H1 (cell line): ENCODE results near the gene DDX42. TPM values are rescaled to one million over a fixed set of nuclear protein-coding genes. Genes with fewer than 3 reads are reported as not detected.
A peak's percentile ranks its signal among the peaks of the same experiment; 100 is the strongest.

Source experiments
- CTCF ChIA-PET: fragments of 300-600 bp; sonication (Branson Sonifier 250); formaldehyde crosslinking; loops from one replicate; lab custom pipeline; 2021; ENCODE audit not compliant: partially characterized antibody; lab: Charles Lee
- POLR2A ChIA-PET: fragments of 300-600 bp; sonication (Branson Sonifier 250); formaldehyde crosslinking; loops from one replicate; lab custom pipeline; 2021; ENCODE audit warnings: inconsistent platforms; ENCODE audit not compliant: partially characterized antibody; lab: Charles Lee
- DNase-seq, 2 experiments: peaks; one replicate each; pipeline versions ENCODE4 v3.0.0 to v3.0.0-alpha.2; 2010 to 2022; ENCODE audit warnings: low spot score in 2 of 2, low read depth in 1 of 2, mixed read lengths in 1 of 2
- FAIRE-seq: peaks from 2 replicates; lab custom pipeline; 2011; peaks lifted over from hg19 to GRCh38; lab: Jason Lieb, UNC
- H2AFZ ChIP-seq: 2 replicates; pipeline ENCODE4 v1.8.1; 2012; ENCODE audit warnings: low read length, inconsistent platforms
- H2AK5ac ChIP-seq: 2 replicates; pipeline ENCODE4 v1.6.1; 2013; ENCODE audit warnings: low read depth, low read length
- H2BK120ac ChIP-seq: replicated peaks from 2 replicates; pipeline ENCODE3; 2013; ENCODE audit warnings: low read depth, low read length, inconsistent platforms
- H2BK12ac ChIP-seq: 2 replicates; pipeline ENCODE4 v1.6.1; 2013; ENCODE audit warnings: low read depth, low read length
- H2BK15ac ChIP-seq: 2 replicates; pipeline ENCODE4 v1.6.1; 2013; ENCODE audit warnings: low read length
- H2BK20ac ChIP-seq: 2 replicates; pipeline ENCODE4 v1.6.1; 2013; ENCODE audit warnings: low read length
- H2BK5ac ChIP-seq: 2 replicates; pipeline ENCODE4 v1.6.1; 2013; ENCODE audit warnings: low read depth, low read length
- H3K14ac ChIP-seq: 2 replicates; pipeline ENCODE4 v1.6.1; 2013; ENCODE audit warnings: inconsistent platforms; ENCODE audit not compliant: insufficient read length
- H3K18ac ChIP-seq: 2 replicates; pipeline ENCODE4 v1.6.1; 2013; ENCODE audit warnings: low read length; ENCODE audit errors: extremely low read depth
- H3K23ac ChIP-seq: 2 replicates; pipeline ENCODE4 v1.6.1; 2013; ENCODE audit warnings: inconsistent platforms; ENCODE audit not compliant: insufficient read length
- H3K23me2 ChIP-seq: 2 replicates; pipeline ENCODE4 v1.6.1; 2013; ENCODE audit warnings: low read depth, low read length
- H3K27ac ChIP-seq: 2 replicates; pipeline ENCODE4 v1.6.1; 2011; ENCODE audit warnings: low read depth, low read length, inconsistent platforms
- H3K27me3 ChIP-seq, 4 experiments: replicated peaks in 1 of 4; 1 replicate in 1 of 4; 2 replicates in 3 of 4; pipeline versions ENCODE4 v1.6.1 to v1.8.1; 2011 to 2013; ENCODE audit warnings: low read length in 3 of 4, mild to moderate bottlenecking in 3 of 4, inconsistent platforms in 2 of 4, mixed read lengths in 2 of 4, moderate library complexity in 1 of 4; ENCODE audit not compliant: control insufficient read depth in 3 of 4, insufficient read depth in 3 of 4; ENCODE audit errors: extremely low read depth in 1 of 4
- H3K36me3 ChIP-seq, 4 experiments: 2 replicates each; pipeline versions ENCODE4 v1.6.1 to v1.8.1; 2011 to 2013; ENCODE audit warnings: mild to moderate bottlenecking in 4 of 4, low read length in 3 of 4, moderate library complexity in 2 of 4, control low read depth in 1 of 4, inconsistent platforms in 1 of 4; ENCODE audit not compliant: insufficient read depth in 4 of 4, control insufficient read depth in 2 of 4
- H3K4ac ChIP-seq: replicated peaks from 2 replicates; pipeline ENCODE3; 2013; ENCODE audit warnings: low read length, low read depth, mixed read lengths, inconsistent platforms; ENCODE audit not compliant: insufficient read length
- H3K4me1 ChIP-seq, 4 experiments: replicated peaks in 1 of 4; 1 replicate in 1 of 4; 2 replicates in 3 of 4; pipeline versions ENCODE4 v1.6.1 to v1.8.1; 2011 to 2013; ENCODE audit warnings: low read length in 3 of 4, inconsistent platforms in 2 of 4, mixed read lengths in 1 of 4; ENCODE audit not compliant: insufficient read depth in 4 of 4, control insufficient read depth in 3 of 4
- H3K4me2 ChIP-seq, 2 experiments: 2 replicates each; pipeline versions ENCODE4 v1.6.1 to v1.8.1; 2011 to 2013; ENCODE audit warnings: low read depth in 2 of 2, low read length in 2 of 2, control low read depth in 1 of 2, inconsistent platforms in 1 of 2, mild to moderate bottlenecking in 1 of 2; ENCODE audit not compliant: insufficient read depth in 1 of 2
- H3K4me3 ChIP-seq, 4 experiments: fragments of 200-600, 300-600 bp in 1 of 4; sonication (generic), shearing (Covaris generic), sonication (Bioruptor Twin) in 1 of 4; 2 replicates each; pipeline versions ENCODE4 v1.5.1 to v1.8.1; 2011 to 2016; ENCODE audit warnings: low read length in 4 of 4, low read depth in 3 of 4, control low read depth in 2 of 4, inconsistent platforms in 2 of 4, mild to moderate bottlenecking in 2 of 4, mixed read lengths in 1 of 4, moderate library complexity in 1 of 4; ENCODE audit not compliant: insufficient read depth in 2 of 4; ENCODE audit errors: extremely low read depth in 1 of 4
- H3K56ac ChIP-seq: replicated peaks from 2 replicates; pipeline ENCODE3; 2013; ENCODE audit warnings: low read depth, mild to moderate bottlenecking, mixed read lengths, low read length, inconsistent platforms; ENCODE audit not compliant: insufficient read length
- H3K79me1 ChIP-seq: 2 replicates; pipeline ENCODE4 v1.6.1; 2013; ENCODE audit warnings: low read depth, low read length, control low read depth
- H3K79me2 ChIP-seq, 2 experiments: 2 replicates each; pipeline versions ENCODE4 v1.6.1 to v1.8.1; 2012 to 2013; ENCODE audit warnings: low read length in 2 of 2, mild to moderate bottlenecking in 2 of 2, inconsistent platforms in 1 of 2; ENCODE audit not compliant: insufficient read depth in 2 of 2, control insufficient read depth in 1 of 2
- H3K9ac ChIP-seq, 4 experiments: replicated peaks in 1 of 4; 1 replicate in 1 of 4; 2 replicates in 3 of 4; pipeline versions ENCODE4 v1.6.1 to v1.8.1; 2011 to 2013; ENCODE audit warnings: low read depth in 3 of 4, low read length in 3 of 4, control low read depth in 2 of 4, mild to moderate bottlenecking in 2 of 4, moderate library complexity in 2 of 4, inconsistent platforms in 1 of 4; ENCODE audit errors: extremely low read depth in 1 of 4
- H3K9me3 ChIP-seq, 2 experiments: 2 replicates each; pipeline versions ENCODE4 v1.6.1 to v1.8.1; 2012 to 2013; ENCODE audit warnings: mild to moderate bottlenecking in 2 of 2, moderate library complexity in 2 of 2, control low read depth in 1 of 2, inconsistent platforms in 1 of 2, low read depth in 1 of 2, low read length in 1 of 2, mixed read lengths in 1 of 2; ENCODE audit not compliant: insufficient read depth in 2 of 2
- H4K20me1 ChIP-seq, 2 experiments: replicated peaks in 1 of 2; 2 replicates each; pipeline versions ENCODE3 to v1.8.1; 2011 to 2013; ENCODE audit warnings: inconsistent platforms in 2 of 2, low read length in 2 of 2, mild to moderate bottlenecking in 1 of 2; ENCODE audit not compliant: insufficient read depth in 2 of 2, control insufficient read depth in 1 of 2
- H4K5ac ChIP-seq: 2 replicates; pipeline ENCODE4 v1.6.1; 2013; ENCODE audit warnings: low read length, low read depth, mixed read lengths, inconsistent platforms; ENCODE audit not compliant: insufficient read length
- H4K8ac ChIP-seq: 2 replicates; pipeline ENCODE4 v1.8.0; 2013; ENCODE audit warnings: mild to moderate bottlenecking, moderate library complexity, low read length, inconsistent platforms; ENCODE audit not compliant: insufficient read depth; ENCODE audit errors: extremely low read depth
- H4K91ac ChIP-seq: replicated peaks from 2 replicates; pipeline ENCODE3; 2013; ENCODE audit warnings: low read length, mixed read lengths, inconsistent platforms; ENCODE audit not compliant: insufficient read length
- FOSL1 ChIP-seq: IDR thresholded peaks from 2 replicates; pipeline ENCODE4 v1.6.1; 2011; ENCODE audit warnings: mild to moderate bottlenecking, low read depth, low read length, moderate library complexity; ENCODE audit not compliant: insufficient read depth
- NRF1 ChIP-seq: IDR thresholded peaks from 2 replicates; pipeline ENCODE4 v1.6.1; 2011; ENCODE audit warnings: mild to moderate bottlenecking, low read depth, low read length, improper control_type of control experiment
- POLR2AphosphoS5 ChIP-seq: IDR thresholded peaks from 2 replicates; pipeline ENCODE4 v1.6.1; 2011; ENCODE audit warnings: low read depth, low read length
- ZNF274 ChIP-seq: IDR thresholded peaks from 2 replicates; pipeline ENCODE4 v1.7.0; 2012; ENCODE audit warnings: low read length, borderline replicate concordance; ENCODE audit errors: extremely low read depth
- WGBS, 2 experiments: shearing (Covaris generic) in 1 of 2; methylation state at CpG; one replicate each; pipeline versions ENCODE4 v1.1.6 to v1.1.7; 2013 to 2015; ENCODE audit warnings: low lambda C conversion rate in 2 of 2, mixed read lengths in 2 of 2, inconsistent platforms in 1 of 2, low coverage in 1 of 2, missing lambda C conversion rate in 1 of 2; ENCODE audit not compliant: insufficient replicate concordance in 2 of 2, insufficient coverage in 1 of 2, insufficient read length in 1 of 2; ENCODE audit errors: extremely low coverage in 1 of 2, missing lambda C conversion rate in 1 of 2; 5-methylcytosine and 5-hydroxymethylcytosine counted together
- polyA plus RNA-seq, 7 experiments: library from polyadenylated mRNA; depleted of rRNA in 3 of 7; stranded (reverse) in 5 of 7; unstranded in 2 of 7; fragments of >200 nt in 5 of 7; fragments of 200-250 nt in 2 of 7; gene quantifications; 1 replicate in 5 of 7; 2 replicates in 1 of 7; 4 replicates in 1 of 7; pipeline versions ENCODE4 v1.2.1 to v1.2.3, GENCODE V29; 2011 to 2013; ENCODE audit warnings: missing spikeins in 2 of 7, mixed read lengths in 2 of 7
- total RNA-seq: library from RNA; stranded (reverse); fragmentation: NEBNext Ultra II Directional; extraction: Animal tissue kit (Norgen Biotek cat#: 25700); gene quantifications from 2 replicates; pipeline ENCODE4 v1.2.1, GENCODE V29; 2021

Gene DDX42
- total and polyA plus RNA-seq, 2 of the 8 experiments (the other 6 are each of a cell fraction or from before 2014, with no cell fraction given): 40.6 to 114 TPM

DNA sequence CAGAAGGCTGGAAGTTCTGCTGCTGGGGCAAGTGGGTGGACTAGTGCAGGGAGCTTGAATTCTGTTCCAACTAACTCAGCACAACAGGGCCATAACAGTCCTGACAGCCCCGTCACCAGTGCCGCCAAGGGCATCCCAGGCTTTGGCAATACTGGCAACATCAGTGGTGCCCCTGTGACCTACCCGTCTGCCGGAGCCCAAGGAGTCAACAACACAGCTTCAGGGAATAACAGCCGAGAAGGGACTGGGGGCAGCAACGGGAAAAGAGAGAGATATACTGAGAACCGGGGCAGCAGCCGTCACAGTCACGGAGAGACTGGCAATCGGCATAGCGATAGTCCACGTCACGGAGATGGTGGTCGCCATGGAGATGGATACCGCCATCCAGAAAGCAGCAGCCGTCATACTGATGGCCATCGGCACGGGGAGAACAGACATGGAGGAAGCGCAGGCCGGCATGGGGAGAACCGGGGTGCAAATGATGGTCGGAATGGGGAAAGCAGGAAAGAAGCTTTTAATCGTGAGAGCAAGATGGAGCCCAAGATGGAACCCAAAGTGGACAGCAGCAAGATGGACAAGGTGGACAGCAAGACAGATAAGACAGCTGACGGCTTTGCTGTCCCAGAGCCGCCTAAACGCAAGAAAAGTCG, 43.9 kb downstream of the DDX42 start:
- no peaks in the 10 kb centered on the region for H3K4me1 ChIP-seq
- H3K4me2 ChIP-seq: no peak overlapping the region
- no peak overlapping the region for H3K18ac ChIP-seq
- no peaks in the 10 kb centered on the region; the same call in none of the 2 replicates for H3K79me1 ChIP-seq
- H2BK15ac ChIP-seq: no peak overlapping the region
- no peaks in the 10 kb centered on the region for H3K9me3 ChIP-seq
- no peak overlapping the region for H4K8ac ChIP-seq
- H3K27ac ChIP-seq: no peak overlapping the region
- H2BK5ac ChIP-seq: no peak overlapping the region
- no peak overlapping the region for H2BK120ac ChIP-seq
- H2AK5ac ChIP-seq: no peak overlapping the region
- TF ChIP-seq NRF1 (no peak), POLR2AphosphoS5 (peak; percentile 62), ZNF274 (no peak), FOSL1 (no peak)
- H3K27me3 ChIP-seq: no peaks in the 10 kb centered on the region
- peak overlapping the region in 1 of 4 experiments; percentile 13; a peak in 1 of 7 replicates for H3K9ac ChIP-seq
- ChIA-PET POLR2A (interaction anchor here (0.8 to 32.3 kb wide), 9 partner anchors 3 to 240 kb away, joined by 3 to 593 read pairs (median 6); partner anchors contain the start of genes CCDC47, DDX42, FTSJ3 and PSMC5), CTCF (interaction anchor here (0.7 to 2.0 kb wide), 5 partner anchors 10 to 32 kb away, joined by 3 to 10 read pairs (median 3); no protein-coding TSS in a partner anchor)
- H3K14ac ChIP-seq: no peak overlapping the region
- H4K91ac ChIP-seq: no peak overlapping the region
- H3K79me2 ChIP-seq: no peaks in the 10 kb centered on the region
- no peak overlapping the region for H3K56ac ChIP-seq
- H3K23me2 ChIP-seq: no peaks in the 10 kb centered on the region
- H2BK12ac ChIP-seq: no peak overlapping the region
- H3K4me3 ChIP-seq: no peak overlapping the region
- H3K4ac ChIP-seq: no peak overlapping the region
- H2AFZ ChIP-seq: no peak overlapping the region
- peaks cover 62 to 97% (median 94%) of the 10 kb centered on the region in 4 experiments for H3K36me3 ChIP-seq
- peaks cover 9 to 32% of the 10 kb centered on the region in 2 experiments for H4K20me1 ChIP-seq
- H2BK20ac ChIP-seq: no peak overlapping the region
- 90% methylated on average over 27 of the region's 27 CpGs; no CpG with 5 or more reads in 1 of the 2 experiments for WGBS, 2 experiments
- no peak overlapping the region for H3K23ac ChIP-seq
- no peak overlapping the region for H4K5ac ChIP-seq
- DNase-seq (no peak), FAIRE-seq (no peak)
